GM21529 (cell line): ENCODE measurements around the gene SERPINE1.
"Not testable (repeated sequence)": the region's sequence is repeated elsewhere in the genome, so short reads cannot be mapped to it uniquely, and the experiment has no call there.

Source experiments
- ATAC-seq: cut with Tn5 transposase; IDR thresholded peaks from one replicate; pipeline ENCODE4 v1.9.1; 2021; ENCODE audit not compliant: unreplicated experiment

SERPINE1 gene

GRCh38 chr7:101121991-101122932 lies 4.6 kb upstream of the SERPINE1 start:
- ATAC-seq = no peak

DNA sequence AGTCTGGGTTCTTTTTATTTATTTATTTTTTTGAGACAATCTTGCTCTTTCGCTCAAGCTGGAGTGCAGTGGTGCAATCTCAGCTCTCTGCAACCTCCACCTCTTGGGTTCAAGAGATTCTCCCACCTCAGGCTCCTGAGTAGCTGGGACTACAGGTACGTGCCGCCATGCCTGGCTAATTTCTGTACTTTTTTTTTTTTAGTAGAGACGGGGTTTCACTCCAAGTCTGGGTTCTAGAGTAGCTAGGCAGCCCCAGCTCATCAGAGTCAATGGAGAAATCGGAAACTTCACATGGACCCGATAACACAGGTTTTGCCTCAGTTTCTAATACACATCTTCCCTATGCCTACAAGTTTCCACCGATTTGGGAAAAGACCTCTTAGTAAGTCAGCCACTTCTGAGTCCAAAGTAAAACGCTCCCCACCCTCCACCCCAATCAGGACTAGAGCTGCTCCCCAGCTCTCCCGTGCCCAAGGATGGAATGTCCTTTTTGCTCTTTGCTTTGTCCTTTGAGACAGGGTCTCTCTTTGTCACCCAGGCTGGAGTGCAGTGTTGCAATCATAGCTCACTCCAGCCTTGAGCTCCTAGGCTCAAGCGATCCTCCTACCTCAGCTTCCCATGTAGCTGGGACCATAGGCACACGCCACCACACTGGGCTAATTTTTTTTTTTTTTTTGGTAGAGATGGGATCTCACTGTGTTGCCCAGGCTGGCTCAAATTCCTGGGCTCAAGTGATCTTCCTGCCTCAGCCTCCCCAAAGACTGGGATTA lies 3.8 kb upstream of the SERPINE1 start:
- ATAC-seq = no peak

- no peak for ATAC-seq
Measured at GRCh38 chr7:101123703-101124068, 3.2 kb upstream of the SERPINE1 start.

DNA sequence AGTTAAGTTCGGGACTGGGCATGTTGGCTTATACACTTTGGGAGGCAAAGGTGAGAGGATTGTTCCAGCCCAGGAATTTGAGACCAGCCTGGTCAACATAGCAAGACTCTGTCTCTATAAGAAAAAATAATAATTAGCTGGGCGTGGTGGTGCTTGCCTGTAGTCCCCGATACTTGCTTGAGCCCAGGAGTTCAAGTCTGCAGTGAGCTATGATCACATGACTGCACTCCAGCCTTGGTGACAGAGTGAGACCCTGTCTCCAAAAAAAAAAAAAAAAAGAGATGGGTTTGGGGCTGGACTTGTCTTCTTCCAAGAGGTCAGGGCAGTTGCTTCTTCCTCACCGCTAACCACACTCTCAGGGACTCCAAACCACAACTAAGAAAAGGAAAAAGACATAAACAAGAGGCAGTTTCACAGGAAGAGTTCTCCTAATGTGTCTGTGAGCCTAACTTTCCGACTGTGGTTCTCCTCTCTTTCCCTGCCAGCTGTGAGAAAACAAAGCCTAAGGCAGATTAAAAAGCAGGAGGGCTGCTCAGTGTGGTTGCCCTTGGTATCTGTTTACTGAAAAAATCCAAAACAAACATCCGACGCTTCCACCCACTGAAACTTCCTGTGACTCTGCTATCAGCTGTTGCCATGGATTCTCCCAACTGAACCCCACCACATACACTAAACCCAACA lies 2.4 kb upstream of the SERPINE1 start:
- ATAC-seq = no peak

- peak; percentile 67 for ATAC-seq
Measured at GRCh38 chr7:101125989-101126650, 784 bp upstream of the SERPINE1 start.

DNA sequence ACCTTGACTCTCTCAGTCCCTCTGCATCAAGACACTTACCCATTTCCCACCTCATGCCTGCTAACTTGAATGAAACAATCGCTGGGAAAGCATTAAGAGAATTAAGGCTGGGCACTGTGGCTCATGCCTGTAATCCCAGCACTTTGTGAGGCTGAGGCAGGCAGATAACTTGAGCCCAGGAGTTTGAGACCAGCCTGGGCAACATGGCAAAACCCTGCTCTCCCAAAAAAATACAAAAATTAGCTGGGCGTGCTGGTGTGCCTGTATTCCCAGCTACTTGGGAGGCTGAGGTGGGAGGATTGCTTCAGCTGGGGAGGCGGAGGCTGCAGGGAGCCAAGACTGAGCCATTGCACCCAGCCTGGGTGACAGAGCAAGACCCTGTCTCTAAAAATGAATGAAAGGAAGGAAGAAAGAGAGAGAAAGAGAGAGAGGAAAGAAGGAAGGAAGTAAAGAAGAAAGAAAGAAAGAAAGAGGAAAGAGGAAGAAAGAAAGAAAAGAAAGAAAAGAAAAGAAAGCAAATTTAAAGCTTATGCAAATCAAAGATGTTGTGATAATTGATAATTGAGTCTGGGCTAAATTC lies 646 bp downstream of the SERPINE1 start:
- no peak for ATAC-seq

DNA sequence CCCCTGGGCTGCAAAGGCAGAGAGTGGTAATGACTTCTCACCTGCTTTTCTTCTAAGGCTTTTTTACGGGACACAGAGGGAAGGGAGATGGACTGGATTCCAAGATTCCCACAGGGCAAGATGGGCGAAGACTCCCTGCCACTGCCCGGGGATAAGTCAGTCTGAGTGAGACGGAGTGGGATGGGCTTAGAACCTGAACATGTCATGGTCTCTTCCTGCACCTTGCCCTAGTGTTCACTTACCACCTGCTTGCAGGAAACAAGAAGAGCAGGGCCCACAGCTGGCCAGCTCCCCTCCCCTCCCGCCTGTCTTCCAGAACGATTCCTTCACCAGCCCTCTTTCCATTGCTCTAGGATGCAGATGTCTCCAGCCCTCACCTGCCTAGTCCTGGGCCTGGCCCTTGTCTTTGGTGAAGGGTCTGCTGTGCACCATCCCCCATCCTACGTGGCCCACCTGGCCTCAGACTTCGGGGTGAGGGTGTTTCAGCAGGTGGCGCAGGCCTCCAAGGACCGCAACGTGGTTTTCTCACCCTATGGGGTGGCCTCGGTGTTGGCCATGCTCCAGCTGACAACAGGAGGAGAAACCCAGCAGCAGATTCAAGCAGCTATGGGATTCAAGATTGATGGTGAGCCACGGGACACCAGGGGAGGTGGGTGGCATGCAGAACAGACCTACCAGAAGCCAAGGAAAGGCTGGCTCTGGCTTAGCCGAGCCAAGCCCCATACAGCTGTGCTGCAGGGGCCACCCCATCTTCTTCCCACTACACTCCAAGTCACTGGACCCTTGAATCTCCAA lies 1.3 kb downstream of the SERPINE1 start:
- ATAC-seq = no peak

DNA sequence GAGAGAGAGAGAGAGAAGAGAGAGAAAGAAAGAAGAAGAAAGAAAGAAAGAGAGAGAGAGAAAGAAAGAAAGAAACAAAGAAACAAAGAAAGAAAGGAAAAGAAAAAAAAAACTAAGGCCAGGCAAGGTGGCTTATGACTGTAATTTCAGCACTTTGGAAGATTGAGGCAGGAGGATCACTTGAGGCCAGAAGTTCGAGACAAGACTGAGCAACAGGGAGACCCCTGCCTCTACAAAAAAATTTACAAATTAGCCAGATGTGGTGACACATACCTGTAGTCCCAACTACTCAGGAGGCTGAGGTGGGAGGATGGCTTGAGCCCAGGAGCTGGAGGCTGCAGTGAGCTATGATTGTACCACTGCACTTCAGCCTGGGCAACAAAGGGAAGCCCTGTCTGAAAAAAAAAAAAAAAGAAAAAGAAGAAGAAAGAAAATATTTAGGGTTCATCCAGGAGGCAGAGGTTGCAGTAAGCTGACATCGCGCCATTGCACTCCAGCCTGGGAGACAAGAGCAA lies 2.8 kb downstream of the SERPINE1 start:
- no peak for ATAC-seq

GRCh38 chr7:101132626-101133600 lies 6.0 kb downstream of the SERPINE1 start:
- ATAC-seq = not testable (repeated sequence)

DNA sequence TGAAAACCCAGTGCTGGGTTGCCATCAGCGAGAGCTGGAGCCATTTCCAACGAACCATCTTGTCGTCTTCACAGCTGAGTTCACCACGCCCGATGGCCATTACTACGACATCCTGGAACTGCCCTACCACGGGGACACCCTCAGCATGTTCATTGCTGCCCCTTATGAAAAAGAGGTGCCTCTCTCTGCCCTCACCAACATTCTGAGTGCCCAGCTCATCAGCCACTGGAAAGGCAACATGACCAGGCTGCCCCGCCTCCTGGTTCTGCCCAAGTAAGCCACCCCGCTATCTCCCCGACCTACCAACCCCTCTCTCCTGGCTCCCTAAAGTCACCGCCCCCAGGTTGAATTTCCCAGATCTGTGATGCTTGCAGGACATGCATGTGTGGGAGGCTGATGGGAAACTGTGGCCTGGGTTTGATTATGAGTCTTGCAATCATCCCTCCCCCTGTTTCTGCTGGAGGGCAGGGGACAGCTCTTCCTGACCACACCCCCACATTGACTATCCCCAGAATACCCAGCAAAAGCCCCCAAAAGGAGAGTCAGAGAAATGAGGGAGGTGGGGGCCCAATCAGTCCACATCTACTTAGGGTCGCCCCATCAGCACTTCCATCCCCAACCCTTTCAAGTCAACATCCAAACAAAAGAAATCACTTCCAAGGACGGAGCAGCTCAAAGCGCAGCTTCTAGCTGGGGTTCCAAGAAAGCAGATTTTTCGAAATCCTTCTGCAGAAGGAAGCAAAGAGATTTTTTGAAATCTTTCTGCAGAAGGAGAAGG lies 6.9 kb downstream of the SERPINE1 start:
- ATAC-seq = no peak

GRCh38 chr7:101134399-101134980 lies 7.6 kb downstream of the SERPINE1 start:
- ATAC-seq = no peak

DNA sequence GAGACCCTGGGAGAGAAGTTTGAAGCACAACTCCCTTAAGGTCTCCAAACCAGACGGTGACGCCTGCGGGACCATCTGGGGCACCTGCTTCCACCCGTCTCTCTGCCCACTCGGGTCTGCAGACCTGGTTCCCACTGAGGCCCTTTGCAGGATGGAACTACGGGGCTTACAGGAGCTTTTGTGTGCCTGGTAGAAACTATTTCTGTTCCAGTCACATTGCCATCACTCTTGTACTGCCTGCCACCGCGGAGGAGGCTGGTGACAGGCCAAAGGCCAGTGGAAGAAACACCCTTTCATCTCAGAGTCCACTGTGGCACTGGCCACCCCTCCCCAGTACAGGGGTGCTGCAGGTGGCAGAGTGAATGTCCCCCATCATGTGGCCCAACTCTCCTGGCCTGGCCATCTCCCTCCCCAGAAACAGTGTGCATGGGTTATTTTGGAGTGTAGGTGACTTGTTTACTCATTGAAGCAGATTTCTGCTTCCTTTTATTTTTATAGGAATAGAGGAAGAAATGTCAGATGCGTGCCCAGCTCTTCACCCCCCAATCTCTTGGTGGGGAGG lies 10.8 kb downstream of the SERPINE1 start:
- ATAC-seq = no peak

DNA sequence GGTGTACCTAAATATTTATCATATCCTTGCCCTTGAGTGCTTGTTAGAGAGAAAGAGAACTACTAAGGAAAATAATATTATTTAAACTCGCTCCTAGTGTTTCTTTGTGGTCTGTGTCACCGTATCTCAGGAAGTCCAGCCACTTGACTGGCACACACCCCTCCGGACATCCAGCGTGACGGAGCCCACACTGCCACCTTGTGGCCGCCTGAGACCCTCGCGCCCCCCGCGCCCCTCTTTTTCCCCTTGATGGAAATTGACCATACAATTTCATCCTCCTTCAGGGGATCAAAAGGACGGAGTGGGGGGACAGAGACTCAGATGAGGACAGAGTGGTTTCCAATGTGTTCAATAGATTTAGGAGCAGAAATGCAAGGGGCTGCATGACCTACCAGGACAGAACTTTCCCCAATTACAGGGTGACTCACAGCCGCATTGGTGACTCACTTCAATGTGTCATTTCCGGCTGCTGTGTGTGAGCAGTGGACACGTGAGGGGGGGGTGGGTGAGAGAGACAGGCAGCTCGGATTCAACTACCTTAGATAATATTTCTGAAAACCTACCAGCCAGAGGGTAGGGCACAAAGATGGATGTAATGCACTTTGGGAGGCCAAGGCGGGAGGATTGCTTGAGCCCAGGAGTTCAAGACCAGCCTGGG lies 11.4 kb downstream of the SERPINE1 start:
- ATAC-seq = peak; percentile 74

GRCh38 chr7:101140339-101140699 lies 13.4 kb downstream of the SERPINE1 start:
- ATAC-seq = no peak

- ATAC-seq = no peak
Measured at GRCh38 chr7:101140746-101141382, 14.0 kb downstream of the SERPINE1 start.
